ENCODE data around the gene TENM3.

DNA sequence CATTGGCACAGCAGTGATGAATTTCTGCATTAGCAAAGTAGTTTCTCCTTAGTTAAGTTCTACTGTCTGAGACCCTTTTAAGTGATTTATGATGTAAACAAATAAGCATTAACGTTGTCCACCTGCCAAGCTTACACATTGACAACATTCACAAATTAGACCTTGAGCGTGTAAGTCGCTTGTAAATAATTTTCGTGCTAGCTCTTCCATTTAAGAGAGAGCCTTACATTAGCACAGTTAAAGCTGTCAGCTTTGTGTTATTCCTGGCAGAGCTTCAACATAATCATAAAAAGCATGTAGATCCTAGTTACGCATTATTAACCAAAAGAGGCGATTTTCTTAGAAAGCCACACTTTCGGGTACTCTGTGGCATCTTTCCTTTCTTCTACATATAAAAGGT lies 546.3 kb downstream of the TENM3 start:
- TF ChIP-seq, protein P1, sequence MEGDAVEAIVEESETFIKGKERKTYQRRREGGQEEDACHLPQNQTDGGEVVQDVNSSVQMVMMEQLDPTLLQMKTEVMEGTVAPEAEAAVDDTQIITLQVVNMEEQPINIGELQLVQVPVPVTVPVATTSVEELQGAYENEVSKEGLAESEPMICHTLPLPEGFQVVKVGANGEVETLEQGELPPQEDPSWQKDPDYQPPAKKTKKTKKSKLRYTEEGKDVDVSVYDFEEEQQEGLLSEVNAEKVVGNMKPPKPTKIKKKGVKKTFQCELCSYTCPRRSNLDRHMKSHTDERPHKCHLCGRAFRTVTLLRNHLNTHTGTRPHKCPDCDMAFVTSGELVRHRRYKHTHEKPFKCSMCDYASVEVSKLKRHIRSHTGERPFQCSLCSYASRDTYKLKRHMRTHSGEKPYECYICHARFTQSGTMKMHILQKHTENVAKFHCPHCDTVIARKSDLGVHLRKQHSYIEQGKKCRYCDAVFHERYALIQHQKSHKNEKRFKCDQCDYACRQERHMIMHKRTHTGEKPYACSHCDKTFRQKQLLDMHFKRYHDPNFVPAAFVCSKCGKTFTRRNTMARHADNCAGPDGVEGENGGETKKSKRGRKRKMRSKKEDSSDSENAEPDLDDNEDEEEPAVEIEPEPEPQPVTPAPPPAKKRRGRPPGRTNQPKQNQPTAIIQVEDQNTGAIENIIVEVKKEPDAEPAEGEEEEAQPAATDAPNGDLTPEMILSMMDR (IDR thresholded peaks at IDR 0.05) = no peak
- TF ChIP-seq POLR2A (IDR thresholded peaks at IDR 0.05) = no peak

Measured in testis (tissue), 2 donors.